HepG2 (cell line): ENCODE results near the gene ADAMTS15. TPM values are rescaled to one million over a fixed set of nuclear protein-coding genes. Genes with fewer than 3 reads are reported as not detected.

Experiments used
- ATAC-seq: fragments of 200-7000 bp; cut with Tn5 transposase; 3 replicates; pipeline ENCODE4 v1.9.1; 2020; ENCODE audit warnings: mild to moderate bottlenecking, moderate library complexity
- BruUV-seq: library from RNA; stranded (reverse); fragments of 400-500 nt; replicated peaks from 2 replicates; lab custom pipeline; 2021; lab: Mats Ljungman, UMichigan
- CTCF ChIA-PET: fragments of 300-600 bp; formaldehyde crosslinking; extraction: SDS; loops from one replicate; lab custom pipeline; 2021; ENCODE audit warnings: low total read pairs, inconsistent platforms, low intra/inter-chr PET ratio; lab: Yijun Ruan, JAX
- POLR2A ChIA-PET: fragments of 350-600 bp; sonication (Branson Sonifier 250); formaldehyde crosslinking; loops from one replicate; lab custom pipeline; 2020; ENCODE audit warnings: antibody characterized with exemption, inconsistent platforms; lab: Yijun Ruan, JAX
- DNase-seq: peaks from one replicate; pipeline ENCODE4 v3.0.0-alpha.2; 2015; ENCODE audit warnings: low spot score
- FAIRE-seq: peaks from 3 replicates; lab custom pipeline; 2011; peaks lifted over from hg19 to GRCh38; lab: Jason Lieb, UNC
- H2AFZ ChIP-seq: one replicate; pipeline ENCODE4 v1.6.1; 2011; ENCODE audit warnings: low read length, inconsistent platforms
- H3K27ac ChIP-seq: fragments of 300-600 bp; 3 replicates; pipeline ENCODE4 v1.8.0; 2011; ENCODE audit warnings: mixed run types, mild to moderate bottlenecking, mixed read lengths, low read length, inconsistent platforms; ENCODE audit not compliant: insufficient read depth; ENCODE audit errors: extremely low read length
- H3K27me3 ChIP-seq, 2 experiments: fragments of 200-600 bp in 1 of 2; 2 replicates in 1 of 2; 3 replicates in 1 of 2; pipeline versions ENCODE4 v1.6.0 to v1.8.0; 2011; ENCODE audit warnings: low read length in 2 of 2, mild to moderate bottlenecking in 2 of 2, moderate library complexity in 2 of 2, inconsistent platforms in 1 of 2; ENCODE audit not compliant: insufficient read depth in 2 of 2, control insufficient read depth in 1 of 2
- H3K36me3 ChIP-seq, 2 experiments: fragments of 200-600 bp in 1 of 2; replicated peaks in 1 of 2; 2 replicates in 1 of 2; 3 replicates in 1 of 2; pipeline versions ENCODE4 v1.5.1 to v1.8.0; 2011; ENCODE audit warnings: low read length in 2 of 2, inconsistent platforms in 1 of 2; ENCODE audit not compliant: insufficient read depth in 2 of 2, control insufficient read depth in 1 of 2
- H3K4me1 ChIP-seq: 2 replicates; pipeline ENCODE4 v1.5.1; 2012; ENCODE audit warnings: low read length, inconsistent platforms; ENCODE audit not compliant: insufficient read depth
- H3K4me2 ChIP-seq: 2 replicates; pipeline ENCODE4 v1.6.0; 2011; ENCODE audit warnings: low read depth, low read length, inconsistent platforms
- H3K4me3 ChIP-seq, 3 experiments: fragments of 200-600 bp in 1 of 3; sonication (generic), shearing (Covaris generic) in 1 of 3; replicated peaks in 1 of 3; 2 replicates each; pipeline ENCODE4 v1.5.1; 2011 to 2016; ENCODE audit warnings: low read length in 3 of 3, inconsistent platforms in 2 of 3, low read depth in 2 of 3, mild to moderate bottlenecking in 2 of 3, control low read depth in 1 of 3, mixed read lengths in 1 of 3; ENCODE audit not compliant: insufficient read depth in 1 of 3
- H3K79me2 ChIP-seq: one replicate; pipeline ENCODE4 v1.6.1; 2011; ENCODE audit warnings: low read length, inconsistent platforms; ENCODE audit not compliant: insufficient read depth
- H3K9ac ChIP-seq: 2 replicates; pipeline ENCODE4 v1.6.0; 2011; ENCODE audit warnings: mild to moderate bottlenecking, low read depth, low read length, inconsistent platforms; ENCODE audit not compliant: insufficient read depth
- H3K9me3 ChIP-seq: 2 replicates; pipeline ENCODE4 v1.5.1; 2012; ENCODE audit warnings: mild to moderate bottlenecking, low read length
- H4K20me1 ChIP-seq: 2 replicates; pipeline ENCODE4 v1.6.0; 2011; ENCODE audit warnings: inconsistent platforms, mild to moderate bottlenecking, low read length, moderate library complexity; ENCODE audit not compliant: insufficient read depth
- ATF6 ChIP-seq: sonication (generic); formaldehyde crosslinking; conservative IDR thresholded peaks from 2 replicates; pipeline ENCODE4 v1.4.0; 2020; ENCODE audit warnings: missing genetic modification reagents
- ELF4 ChIP-seq: sonication (generic); formaldehyde crosslinking; IDR thresholded peaks from 2 replicates; pipeline ENCODE4 v1.5.0; 2020; ENCODE audit warnings: missing genetic modification reagents, mild to moderate bottlenecking, moderate library complexity, borderline replicate concordance
- MAFF ChIP-seq: IDR thresholded peaks from 2 replicates; pipeline ENCODE4 v1.6.1; 2011; ENCODE audit warnings: low read depth, low read length, improper control_type of control experiment
- NCOA5 ChIP-seq: sonication (generic); formaldehyde crosslinking; IDR thresholded peaks from 2 replicates; pipeline ENCODE4 v1.4.0; 2020; ENCODE audit warnings: missing genetic modification reagents
- NR2C2 ChIP-seq: sonication (generic); formaldehyde crosslinking; IDR thresholded peaks from 2 replicates; pipeline ENCODE4 v1.4.0; 2020; ENCODE audit warnings: missing genetic modification reagents, mild to moderate bottlenecking, moderate library complexity, borderline replicate concordance
- SOX6 ChIP-seq, 2 experiments: fragments of 450-650 bp in 1 of 2; sonication (generic) in 1 of 2; formaldehyde crosslinking in 1 of 2; IDR thresholded peaks; 2 replicates each; pipeline versions ENCODE4 v1.4.0 to v1.6.1; 2017 to 2020; ENCODE audit warnings: antibody characterized with exemption in 1 of 2, mild to moderate bottlenecking in 1 of 2, missing genetic modification reagents in 1 of 2
- SP5 ChIP-seq: IDR thresholded peaks from 2 replicates; pipeline ENCODE4 v1.6.1; 2016; ENCODE audit warnings: low read depth, borderline replicate concordance
- TFDP1 ChIP-seq: IDR thresholded peaks from 2 replicates; pipeline ENCODE4 v1.6.1; 2016; ENCODE audit warnings: missing compliant biosample characterization, missing genetic modification reagents, borderline replicate concordance
- ZBTB37 ChIP-seq: sonication (generic); formaldehyde crosslinking; IDR thresholded peaks from 2 replicates; pipeline ENCODE4 v1.4.0; 2020; ENCODE audit warnings: mild to moderate bottlenecking, missing genetic modification reagents
- ZNF574 ChIP-seq: sonication (generic); formaldehyde crosslinking; IDR thresholded peaks from 2 replicates; pipeline ENCODE4 v1.4.0; 2020; ENCODE audit warnings: missing genetic modification reagents
- ZNF691 ChIP-seq: sonication (generic); formaldehyde crosslinking; IDR thresholded peaks from 2 replicates; pipeline ENCODE4 v1.4.0; 2020; ENCODE audit warnings: missing genetic modification reagents, low read depth, mild to moderate bottlenecking, borderline replicate concordance
- ZNF768 ChIP-seq: sonication (generic); formaldehyde crosslinking; IDR thresholded peaks from 2 replicates; pipeline ENCODE4 v1.4.0; 2020; ENCODE audit warnings: missing genetic modification reagents
- ZNF850 ChIP-seq: sonication (generic); formaldehyde crosslinking; conservative IDR thresholded peaks from 2 replicates; pipeline ENCODE4 v1.9.0; 2021; ENCODE audit warnings: mild to moderate bottlenecking, missing genetic modification reagents
- WGBS: methylation state at CpG from one replicate; pipeline ENCODE4 v1.1.6; 2017; ENCODE audit warnings: low lambda C conversion rate; 5-methylcytosine and 5-hydroxymethylcytosine counted together
- in situ Hi-C: cut with HindIII; loops from 2 replicates; pipeline ENCODE4 v1.10.0; 2017; ENCODE audit warnings: low pct_unique_long_range_greater_than_20kb; ENCODE audit not compliant: extremely low pct_ligation_motif_present
- intact Hi-C: fragments of 100-400 bp; cut with micrococcal nuclease; formaldehyde crosslinking; loops from one replicate; pipeline ENCODE4 v1.10.0; 2022; ENCODE audit not compliant: unreplicated experiment
- polyA plus RNA-seq, 8 experiments: library from polyadenylated mRNA; depleted of rRNA in 3 of 8; stranded (reverse) in 7 of 8; unstranded in 1 of 8; fragments of >200 nt; fragmentation: Illumina TruSeq in 4 of 8; extraction: Trizol in 4 of 8; gene quantifications; 2 replicates each; pipeline versions ENCODE4 v1.2.1 to v1.2.3, GENCODE V29; 2011 to 2016; ENCODE audit warnings: low read depth in 4 of 8, missing spikeins in 1 of 8, mixed read lengths in 1 of 8; ENCODE audit not compliant: insufficient read depth in 1 of 8
- total RNA-seq, 5 experiments: library from RNA; depleted of rRNA; stranded (reverse); fragments of >200 nt; fragmentation: Illumina TruSeq; extraction: Trizol; gene quantifications; 2 replicates each; pipeline ENCODE4 v1.2.3, GENCODE V29; 2016; ENCODE audit warnings: low read depth in 1 of 5

The ADAMTS15 gene
- total and polyA plus RNA-seq, 2 of the 13 experiments (the other 11 are each of a cell fraction or from before 2014, with no cell fraction given), result 0.01 to 0.02 TPM

GRCh38 chr11:130418210-130418609, 30.2 kb upstream of the ADAMTS15 start (continued):
- no peak for TF ChIP-seq ATF6 (CRISPR knock-in tag)
- TF ChIP-seq TFDP1, result no peak

- Histone ChIP-seq H3K36me3 (no peaks in the 10 kb centered on the region), H2AFZ (no peak overlapping the region), H3K9me3 (no peaks in the 10 kb centered on the region), H3K4me1 (no peaks in the 10 kb centered on the region), H4K20me1 (no peaks in the 10 kb centered on the region), H3K9ac (no peak overlapping the region), H3K79me2 (no peaks in the 10 kb centered on the region), H3K27me3 (peaks cover 14 to 90% of the 10 kb centered on the region in 2 experiments; a peak in 3 of 5 replicates), H3K27ac (no peak overlapping the region), H3K4me2 (no peak overlapping the region), H3K4me3 (no peak overlapping the region)
- ATAC-seq, result no peak
- ChIA-PET POLR2A (no interaction called here), CTCF (no interaction called here)
- intact Hi-C loops, result no loop called here
- no TSS peak for BruUV-seq
- no peak for FAIRE-seq
- WGBS, result 52% methylated on average over 8 of the region's 12 CpGs
- in situ Hi-C loops, result no loop called here
- DNase-seq, result no peak
- TF ChIP-seq SP5 (CRISPR knock-in tag) (no peak), SOX6 (IDR thresholded peaks at IDR 0.05) (no peak), SOX6 (CRISPR knock-in tag; IDR thresholded peaks at IDR 0.05) (no peak), ZNF691 (CRISPR knock-in tag) (no peak), NR2C2 (CRISPR knock-in tag) (no peak), NCOA5 (CRISPR knock-in tag) (no peak), ZNF768 (CRISPR knock-in tag) (no peak), ZBTB37 (CRISPR knock-in tag) (no peak), ELF4 (CRISPR knock-in tag) (no peak), ZNF850 (no peak), ZNF574 (CRISPR knock-in tag) (no peak), MAFF (no peak)
Observed at GRCh38 chr11:130418756-130419155, 29.7 kb upstream of the ADAMTS15 start.
